ENCODE results near the gene EHD2. TPM values are rescaled to one million over a fixed set of nuclear protein-coding genes. Genes with fewer than 3 reads are reported as not detected.
"Not testable (repeated sequence)": the region's sequence is repeated elsewhere in the genome, so short reads cannot be mapped to it uniquely, and the experiment has no call there.

Gene EHD2
- total RNA-seq, 1 experiment from 2014 or later: 9.7 TPM

- no peak for DNase-seq (ENCODE audit: low read depth)
Measured at GRCh38 chr19:47768604-47769003, 55.4 kb downstream of the EHD2 start.

GRCh38 chr19:47769534-47769933 lies 56.3 kb downstream of the EHD2 start:
- DNase-seq (ENCODE audit: low read depth): no peak

- DNase-seq (ENCODE audit: low read depth): not testable (repeated sequence)
Measured at GRCh38 chr19:47771291-47771690, 58.1 kb downstream of the EHD2 start.

- peak; percentile 41 for DNase-seq (ENCODE audit: low read depth)
Measured at GRCh38 chr19:47776568-47776967, 63.3 kb downstream of the EHD2 start.

- DNase-seq (ENCODE audit: low read depth): not testable (repeated sequence)
Measured at GRCh38 chr19:47777245-47778048, 64.2 kb downstream of the EHD2 start.

- DNase-seq (ENCODE audit: low read depth): peak; percentile 83
Measured at GRCh38 chr19:47778049-47778953, 65.1 kb downstream of the EHD2 start, which contains the start of gene SELENOW. SELENOW (plus strand) TSS chr19:47778703; CDS start chr19:47778786, 83 bp downstream.

GRCh38 chr19:47778954-47779351 lies 65.7 kb downstream of the EHD2 start:
- no peak for DNase-seq (ENCODE audit: low read depth)

- DNase-seq (ENCODE audit: low read depth): no peak
Measured at GRCh38 chr19:47779524-47780214, 66.4 kb downstream of the EHD2 start.

- DNase-seq (ENCODE audit: low read depth): no peak
Measured at GRCh38 chr19:47780215-47780551, 67.0 kb downstream of the EHD2 start.

GRCh38 chr19:47781590-47782262 lies 68.5 kb downstream of the EHD2 start:
- DNase-seq (ENCODE audit: low read depth): no peak

GRCh38 chr19:47786566-47786965 lies 73.3 kb downstream of the EHD2 start:
- no peak for DNase-seq (ENCODE audit: low read depth)

- not testable (repeated sequence) for DNase-seq (ENCODE audit: low read depth)
Measured at GRCh38 chr19:47787307-47787706, 74.1 kb downstream of the EHD2 start.

- DNase-seq (ENCODE audit: low read depth): not testable (repeated sequence)
Measured at GRCh38 chr19:47789811-47790210, 76.6 kb downstream of the EHD2 start.

- peak; percentile 81 for DNase-seq (ENCODE audit: low read depth)
Measured at GRCh38 chr19:47790398-47790814, 77.2 kb downstream of the EHD2 start.

- DNase-seq (ENCODE audit: low read depth): no peak
Measured at GRCh38 chr19:47792616-47793015, 79.4 kb downstream of the EHD2 start.

Other genes with a start within 250 kb of the EHD2 start
- 0.40 TPM in 1 of 2 replicates, not detected in the other for gene SLC8A2, start 241.5 kb upstream of the EHD2 start, total RNA-seq (2014; rRNA removed; shearing (Covaris generic))
- gene KPTN, start 229.2 kb upstream of the EHD2 start, total RNA-seq (2014; rRNA removed; shearing (Covaris generic)): 3.3 and 6.5 TPM in 2 replicates
- 87.0 and 101 TPM in 2 replicates for gene NAPA, start 198.4 kb upstream of the EHD2 start, total RNA-seq (2014; rRNA removed; shearing (Covaris generic))
- gene ZNF541, start 140.3 kb upstream of the EHD2 start, total RNA-seq (2014; rRNA removed; shearing (Covaris generic)): not detected in 2 replicates
- gene BICRA, start 104.3 kb upstream of the EHD2 start, total RNA-seq (2014; rRNA removed; shearing (Covaris generic)): 0.89 and 8.5 TPM in 2 replicates
- 48.0 and 56.6 TPM in 2 replicates for gene NOP53, start 32.1 kb downstream of the EHD2 start, total RNA-seq (2014; rRNA removed; shearing (Covaris generic))
- gene SELENOW, start 65.3 kb downstream of the EHD2 start, total RNA-seq (2014; rRNA removed; shearing (Covaris generic)): 239 and 251 TPM in 2 replicates
- not detected in 2 replicates for gene TPRX1, start 91.1 kb downstream of the EHD2 start, total RNA-seq (2014; rRNA removed; shearing (Covaris generic))
- gene CRX, start 108.5 kb downstream of the EHD2 start, total RNA-seq (2014; rRNA removed; shearing (Covaris generic)): not detected in 2 replicates
- not detected in 2 replicates for gene TPRX2, start 145.8 kb downstream of the EHD2 start, total RNA-seq (2014; rRNA removed; shearing (Covaris generic))
- gene SULT2A1, start 172.9 kb downstream of the EHD2 start, total RNA-seq (2014; rRNA removed; shearing (Covaris generic)): not detected in 2 replicates

Data from Daoy (cell line).